GM21515 (cell line): ENCODE measurements around the gene NDFIP1.

ENCODE experiments used
- ATAC-seq: cut with Tn5 transposase; IDR thresholded peaks from one replicate; pipeline ENCODE4 v1.9.1; 2021; ENCODE audit not compliant: unreplicated experiment

NDFIP1 gene

DNA sequence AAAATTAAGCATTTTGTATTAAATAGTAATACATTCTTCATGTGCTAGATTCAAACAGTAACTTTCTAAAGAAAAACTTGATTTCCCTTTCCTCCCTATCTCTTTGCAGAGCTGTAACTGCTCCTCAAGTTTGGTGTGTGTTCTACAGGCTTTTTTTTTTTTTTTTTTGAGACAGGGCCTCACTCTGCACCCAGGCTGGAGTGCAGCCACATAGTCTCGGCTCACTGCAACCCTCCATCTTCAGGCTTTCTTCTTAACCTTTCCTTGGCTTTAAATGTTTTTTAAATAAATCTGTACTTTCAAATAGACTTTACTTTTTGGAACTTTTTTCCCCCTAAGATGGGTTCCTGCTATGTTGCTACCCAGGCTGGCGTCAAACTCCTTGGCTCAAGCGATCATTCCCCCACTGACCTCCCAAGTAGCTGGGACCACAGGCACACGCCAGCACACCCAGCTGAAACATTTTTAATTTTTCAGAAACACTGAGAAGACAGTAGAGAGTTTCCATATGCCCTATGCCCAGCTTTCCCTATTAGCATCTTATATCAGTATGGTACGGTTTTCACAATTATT lies 9.1 kb downstream of the NDFIP1 start:
- ATAC-seq, result no peak

DNA sequence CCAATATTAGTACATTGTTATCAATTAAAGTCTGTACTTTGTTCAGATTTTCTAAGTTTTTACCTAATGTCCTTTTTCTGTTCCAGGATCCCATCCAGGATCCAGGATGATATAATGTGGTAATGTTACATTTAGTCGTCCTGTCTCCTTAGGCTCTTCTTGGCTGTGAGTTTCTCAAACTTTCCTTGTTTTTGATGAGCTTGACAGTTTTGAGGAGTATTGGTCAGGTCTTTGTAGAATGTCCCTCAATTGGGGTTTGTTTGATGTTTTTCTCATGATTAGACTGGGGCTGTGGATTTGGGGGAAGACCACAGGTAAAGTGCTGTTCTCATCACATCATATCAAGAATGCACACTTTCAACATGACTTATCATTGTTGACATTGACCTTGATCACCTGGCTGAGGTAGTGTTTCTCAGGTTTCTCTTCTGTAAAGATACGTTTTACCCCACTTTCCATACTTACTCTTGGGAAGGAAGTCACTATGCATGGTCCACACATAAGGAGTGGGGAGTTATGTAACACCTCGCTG lies 9.6 kb downstream of the NDFIP1 start:
- no peak for ATAC-seq

DNA sequence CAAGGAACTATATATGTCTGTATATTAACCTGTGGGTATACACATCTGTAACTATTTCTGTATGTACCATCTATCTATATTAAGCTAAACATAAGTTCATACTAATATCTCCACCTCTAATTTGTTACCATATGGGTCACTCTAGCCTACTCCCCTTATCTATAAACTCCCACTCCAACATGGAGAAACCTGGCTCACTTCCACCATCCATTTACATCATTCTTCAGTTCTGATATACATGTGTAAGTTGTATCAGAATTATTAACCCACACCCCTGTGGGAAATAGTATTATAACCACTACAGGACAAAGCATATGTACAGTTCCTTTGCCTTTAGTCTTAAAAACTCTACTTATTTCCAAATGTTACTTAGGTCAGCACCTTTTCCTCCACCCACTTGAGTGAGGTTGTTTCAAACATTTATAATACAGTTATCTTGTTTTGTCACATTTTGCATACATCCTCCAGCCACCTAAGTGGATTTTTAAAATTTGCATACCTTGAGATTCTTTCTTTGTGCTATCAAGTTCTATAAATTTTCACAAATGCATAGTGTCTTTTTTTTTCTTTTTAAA lies 10.6 kb downstream of the NDFIP1 start:
- no peak for ATAC-seq

DNA sequence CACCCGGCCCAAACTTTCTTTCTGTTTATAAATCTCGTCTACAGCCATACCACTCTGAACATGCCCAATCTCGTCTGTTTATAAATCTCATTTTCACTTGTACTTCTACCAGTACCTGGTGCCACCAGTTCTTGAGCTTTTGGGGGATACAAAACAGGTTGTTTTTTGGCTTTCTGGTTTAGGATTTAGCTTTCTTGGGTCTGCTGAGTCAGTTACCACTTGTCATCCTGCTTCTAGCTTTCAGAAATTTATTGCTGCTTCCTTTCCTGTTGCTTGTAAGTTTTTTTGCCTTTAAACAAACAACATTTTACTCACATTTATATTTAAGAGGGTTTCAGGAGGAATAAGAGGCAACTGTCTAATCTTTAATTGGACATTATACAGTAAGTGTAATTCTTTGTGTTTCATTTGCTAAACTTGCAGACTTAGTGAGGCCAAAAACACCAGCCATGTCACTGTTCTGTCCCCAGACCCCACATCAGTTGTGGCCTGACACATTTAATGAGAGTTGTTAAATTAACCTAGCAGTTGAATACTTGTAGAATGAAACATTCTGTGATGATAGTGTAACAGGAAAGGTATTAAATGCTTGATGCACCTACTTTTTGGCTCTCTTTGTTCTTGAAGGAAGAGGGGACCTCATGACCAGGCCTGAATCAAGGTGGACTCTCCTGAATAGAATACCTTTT lies 11.8 kb downstream of the NDFIP1 start:
- no peak for ATAC-seq

DNA sequence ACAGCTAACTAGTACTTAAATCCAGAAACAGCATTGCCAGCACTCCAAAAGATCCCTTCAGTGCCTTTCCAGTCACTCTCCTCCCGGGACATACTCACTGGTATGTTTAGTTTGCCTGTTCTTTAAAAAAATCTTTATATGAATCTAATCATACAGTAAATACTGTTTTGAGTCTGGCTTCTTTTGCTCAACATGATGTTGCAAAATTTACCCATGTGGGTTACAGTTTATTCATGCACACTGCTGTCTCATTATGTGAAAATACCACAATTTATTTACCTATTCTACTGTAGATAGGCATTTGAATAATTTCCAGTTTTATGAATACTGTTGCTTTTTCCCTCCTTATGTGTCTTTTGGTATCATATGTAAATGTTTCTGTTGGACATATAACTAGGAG lies 13.5 kb downstream of the NDFIP1 start:
- ATAC-seq, result no peak

DNA sequence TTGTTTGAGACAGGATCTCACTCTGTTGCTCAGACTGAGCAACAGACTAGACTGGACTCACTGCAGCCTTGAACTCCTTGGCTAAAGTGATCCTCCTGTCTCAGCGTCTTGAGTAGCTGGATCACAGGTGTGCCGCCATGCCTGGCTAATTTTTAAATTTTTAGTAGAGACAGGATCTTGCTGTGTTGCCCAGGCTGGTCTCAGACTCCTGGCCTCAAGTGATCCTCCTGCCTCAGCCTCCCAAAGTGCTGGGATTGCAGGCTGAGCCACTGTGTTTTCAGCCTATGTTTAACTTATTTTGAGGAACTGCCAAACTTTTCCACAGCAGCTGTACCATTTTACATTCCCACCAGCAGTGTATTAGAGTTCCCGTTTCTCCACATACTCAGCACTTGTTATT lies 16.8 kb downstream of the NDFIP1 start:
- ATAC-seq, result no peak

DNA sequence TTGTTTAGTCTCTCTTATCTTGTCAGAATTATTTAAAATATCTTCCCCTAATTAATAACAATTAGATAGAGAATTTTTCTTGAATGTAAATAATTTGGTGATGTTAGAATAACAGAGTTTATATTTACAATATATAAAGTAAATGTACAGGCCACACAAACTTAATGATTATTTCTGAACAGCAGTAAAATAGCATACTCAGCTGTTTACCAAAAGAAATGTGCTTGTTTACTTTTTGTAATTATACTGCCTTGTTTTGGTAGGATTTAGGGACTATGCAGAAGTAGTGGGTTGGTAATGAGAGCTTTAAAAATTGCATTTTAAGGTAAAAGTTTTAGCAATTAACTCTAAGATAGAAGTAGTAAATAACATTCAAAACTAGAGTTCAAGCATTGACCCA lies 17.4 kb downstream of the NDFIP1 start:
- no peak for ATAC-seq

DNA sequence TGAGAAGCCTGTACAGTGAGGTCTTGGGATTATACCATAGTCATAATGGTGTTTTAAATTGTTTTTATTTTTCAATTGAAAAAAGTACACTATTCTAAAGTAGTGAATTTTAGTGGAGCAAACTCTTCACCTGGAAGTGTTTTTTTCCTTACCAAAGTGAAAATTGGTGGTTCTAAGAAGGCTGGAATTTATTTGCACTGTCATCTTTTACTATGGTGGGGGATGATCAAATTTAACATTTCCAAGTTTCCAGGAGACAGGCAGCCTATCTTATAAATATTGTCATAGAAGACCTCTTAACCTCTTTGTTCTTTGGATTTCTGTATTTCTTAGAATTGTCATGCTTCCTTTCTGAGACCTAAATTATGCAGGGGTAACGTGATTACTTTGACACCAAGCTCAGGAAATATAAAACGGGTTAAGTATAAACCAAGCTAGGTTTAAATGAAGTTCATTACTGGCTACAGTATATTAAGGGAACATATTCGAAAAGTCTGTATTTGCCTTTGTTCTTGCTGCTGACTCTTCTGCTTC lies 20.2 kb downstream of the NDFIP1 start:
- no peak for ATAC-seq

DNA sequence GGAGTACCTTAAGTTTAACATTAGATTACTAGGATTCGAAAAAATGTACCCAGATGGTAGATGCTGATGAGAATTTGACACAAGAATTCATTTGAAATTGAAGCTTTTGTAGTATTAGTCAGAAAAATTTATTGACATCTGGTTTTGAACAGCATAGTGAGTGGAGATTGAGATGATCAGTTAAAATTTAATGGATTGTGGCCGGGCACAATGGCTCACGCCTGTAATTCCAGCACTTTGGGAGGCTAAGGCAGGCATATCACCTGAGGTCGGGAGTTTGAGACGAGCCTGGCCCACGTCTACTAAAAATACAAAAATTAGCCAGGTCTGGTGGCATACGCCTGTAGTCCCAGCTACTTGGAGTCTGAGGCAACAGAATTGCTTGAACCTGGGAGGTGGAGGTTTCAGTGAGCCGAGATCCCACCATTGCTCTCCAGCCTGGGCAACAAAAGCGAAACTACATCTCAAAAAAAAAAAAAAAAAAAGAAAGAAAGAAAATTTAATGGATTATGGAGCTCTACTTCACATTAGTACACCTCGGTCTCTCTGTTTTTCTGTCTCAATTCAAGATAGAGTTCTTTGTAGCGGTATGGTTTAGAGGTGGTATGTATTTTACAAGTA lies 21.0 kb downstream of the NDFIP1 start:
- ATAC-seq, result no peak

DNA sequence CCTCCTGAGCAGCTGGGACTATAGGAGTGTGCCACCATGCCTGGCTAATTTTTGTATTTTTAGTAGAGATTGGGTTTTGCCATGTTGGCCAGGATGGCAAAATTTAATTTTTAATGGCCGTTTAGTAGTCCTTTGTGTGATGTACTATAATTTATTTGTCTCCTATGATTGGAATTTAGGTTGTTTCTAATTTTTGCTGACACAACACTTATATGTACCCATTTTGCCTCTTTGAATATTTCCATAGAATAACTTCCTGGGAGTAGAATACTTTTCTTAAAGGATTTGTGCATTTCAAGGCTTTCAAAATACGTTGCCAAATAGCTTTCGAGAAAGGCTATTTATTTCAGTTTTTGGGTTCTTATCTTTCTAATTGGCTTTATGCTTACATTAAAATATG lies 22.8 kb downstream of the NDFIP1 start:
- no peak for ATAC-seq

DNA sequence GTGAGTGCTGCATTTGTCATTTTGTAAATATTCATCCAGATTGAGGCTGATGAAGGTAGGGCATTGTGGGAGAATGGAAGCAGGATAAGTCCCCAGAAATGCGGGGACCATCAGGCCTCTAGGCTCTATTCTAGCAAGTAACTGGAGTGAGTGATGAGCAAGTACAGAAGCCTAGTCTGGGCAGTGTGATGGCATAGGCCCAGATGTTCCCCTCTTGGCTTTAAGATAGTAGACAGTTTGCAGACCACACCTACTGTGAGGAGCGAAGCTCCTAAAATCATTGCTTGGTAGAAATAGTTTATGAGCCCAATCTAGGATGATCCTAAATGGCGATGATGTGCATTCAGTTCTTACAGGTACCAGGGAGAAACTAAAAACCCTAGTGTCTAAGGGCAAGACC lies 24.3 kb downstream of the NDFIP1 start:
- ATAC-seq, result no peak

DNA sequence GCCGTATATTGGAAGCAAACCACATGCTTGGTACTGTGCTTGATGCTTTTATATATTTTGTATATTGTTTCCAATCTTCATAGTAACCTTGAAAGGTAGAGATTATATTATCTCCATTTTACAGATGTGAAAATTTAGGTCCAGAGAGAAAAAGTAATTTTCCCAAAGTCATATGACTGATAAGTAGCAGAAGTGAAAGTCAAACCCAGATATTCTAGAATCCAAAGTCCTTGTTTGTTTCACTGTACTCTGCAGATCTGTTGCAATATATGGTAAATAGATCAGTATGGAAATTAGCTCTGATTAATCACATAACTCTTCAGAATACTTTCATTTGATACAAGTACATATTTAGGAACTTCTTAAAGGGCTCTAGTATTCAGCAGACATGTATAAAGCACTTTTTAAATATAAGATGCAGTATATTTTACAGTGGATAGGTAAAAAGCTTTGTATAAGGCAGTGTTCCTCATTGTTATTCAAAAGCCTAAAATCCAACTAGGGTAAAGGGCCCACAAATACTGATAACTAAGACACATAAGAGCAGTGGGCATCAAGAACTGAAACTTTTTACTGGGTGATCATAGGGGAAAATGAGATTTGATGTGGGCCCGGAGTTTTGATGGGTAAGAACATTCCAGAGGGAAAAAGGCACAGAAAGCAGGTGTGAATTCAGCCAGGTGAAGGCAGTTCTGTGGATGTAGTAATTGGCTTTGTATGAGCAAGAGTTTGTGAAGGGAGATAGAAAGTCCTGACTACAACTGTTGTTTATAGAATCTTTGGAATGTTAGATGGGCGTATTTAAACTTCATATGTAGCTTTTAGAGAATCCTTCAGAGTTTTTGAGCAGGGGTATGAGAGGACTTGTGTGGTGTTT lies 25.0 kb downstream of the NDFIP1 start:
- no peak for ATAC-seq

DNA sequence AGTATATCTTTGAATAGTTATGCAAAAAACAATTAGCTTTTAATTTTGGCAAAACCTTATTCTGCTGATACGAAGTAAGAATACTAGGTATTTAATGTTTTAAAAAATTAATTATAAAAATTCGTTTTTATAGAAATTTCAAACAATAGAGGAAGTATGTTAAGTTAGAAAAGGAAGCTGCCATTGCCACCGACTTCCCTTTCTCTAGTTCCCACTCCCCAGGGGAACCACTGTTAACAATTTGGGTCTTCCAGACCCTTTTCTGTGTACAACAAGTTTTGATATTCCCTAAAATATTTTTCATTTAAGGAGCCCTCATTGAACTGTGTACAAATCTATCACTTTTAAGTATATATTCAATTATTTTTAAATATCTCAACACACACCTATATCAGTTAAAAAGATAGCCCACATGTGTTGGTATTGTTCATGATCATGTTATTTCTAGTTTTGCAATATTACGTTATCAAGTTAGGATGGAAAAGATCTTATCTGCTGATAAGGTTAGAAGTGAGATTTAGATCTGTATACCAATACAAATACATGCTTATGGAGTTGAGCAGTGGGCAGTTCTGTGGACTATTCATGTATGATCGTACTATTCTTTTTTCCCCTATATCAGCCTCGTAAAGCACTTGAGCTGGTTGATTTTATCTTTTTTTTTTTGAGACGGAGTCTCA lies 25.9 kb downstream of the NDFIP1 start:
- ATAC-seq, result no peak

DNA sequence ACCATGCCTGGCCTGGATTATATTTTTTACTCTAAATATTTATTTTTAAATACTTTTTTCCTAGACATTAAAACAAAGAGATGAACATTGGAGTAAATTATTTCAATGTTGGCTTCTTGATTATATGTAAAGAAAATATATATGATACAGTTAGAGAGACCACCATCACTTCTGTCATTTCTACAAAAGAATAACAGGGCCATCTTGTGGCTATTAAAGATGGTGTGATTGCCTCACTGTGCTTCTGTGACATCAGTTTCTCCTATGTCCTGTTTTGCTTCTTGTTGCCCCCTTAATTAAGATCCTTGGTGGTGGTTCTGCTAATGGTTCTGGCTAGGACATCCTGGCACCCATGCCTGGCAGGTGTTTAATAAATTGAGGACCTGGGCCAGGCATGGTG lies 32.9 kb downstream of the NDFIP1 start:
- ATAC-seq, result no peak

DNA sequence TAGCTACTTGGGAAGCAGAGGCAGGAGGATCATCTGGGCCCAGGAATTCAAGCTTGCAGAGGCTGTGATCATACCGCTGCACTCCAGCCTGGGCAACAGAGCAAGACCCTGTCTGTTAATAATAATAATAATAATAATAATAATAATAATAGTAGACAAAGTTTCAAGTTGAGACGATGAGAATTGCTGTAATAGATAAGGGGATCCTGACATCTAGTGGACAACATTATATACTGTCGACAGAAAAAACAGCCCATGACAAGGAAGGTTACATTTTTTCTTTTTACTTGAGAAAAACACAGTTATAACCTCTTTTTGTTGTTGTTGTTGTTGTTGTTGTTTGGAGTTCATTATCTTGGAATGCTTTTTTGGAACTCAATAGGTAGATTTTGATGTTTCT lies 35.3 kb downstream of the NDFIP1 start:
- no peak for ATAC-seq

DNA sequence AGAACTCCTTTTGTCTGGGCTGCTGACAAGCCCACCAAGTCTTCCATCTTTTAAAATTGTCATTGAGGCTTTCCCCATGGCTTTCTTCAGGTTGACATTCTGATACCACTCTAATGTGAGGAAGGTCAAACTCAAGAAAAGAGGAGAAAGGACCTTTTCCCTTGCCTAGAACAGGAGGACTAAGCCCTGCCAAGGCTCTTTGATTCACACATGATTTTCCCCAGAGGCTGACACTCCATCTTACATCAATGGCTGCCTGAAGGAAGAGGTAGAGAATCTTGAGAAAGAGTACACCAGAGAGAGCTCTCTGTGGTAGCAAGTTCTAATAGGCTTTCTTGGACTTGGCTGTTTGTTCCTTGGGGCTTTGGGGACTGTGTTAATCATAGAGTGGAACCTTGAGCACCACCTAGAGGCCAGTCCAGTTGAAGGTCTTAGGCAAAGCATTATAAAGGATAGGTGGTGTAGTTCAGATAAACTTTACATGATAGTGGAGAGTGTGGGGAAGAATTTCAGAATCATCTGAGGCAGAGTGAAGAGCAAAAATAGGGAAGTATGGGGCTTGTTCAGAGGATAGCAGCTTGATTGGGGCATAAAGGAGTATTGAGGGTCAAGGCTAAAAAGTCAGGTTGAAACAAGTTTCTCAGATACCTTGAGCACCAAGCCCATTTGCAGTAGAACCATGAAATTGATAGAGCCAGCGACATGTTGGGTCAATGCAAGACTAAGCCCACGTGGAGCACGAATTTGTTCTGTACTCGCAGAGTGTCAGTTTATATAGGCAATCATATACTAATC lies 36.7 kb downstream of the NDFIP1 start:
- peak; percentile 88 for ATAC-seq

DNA sequence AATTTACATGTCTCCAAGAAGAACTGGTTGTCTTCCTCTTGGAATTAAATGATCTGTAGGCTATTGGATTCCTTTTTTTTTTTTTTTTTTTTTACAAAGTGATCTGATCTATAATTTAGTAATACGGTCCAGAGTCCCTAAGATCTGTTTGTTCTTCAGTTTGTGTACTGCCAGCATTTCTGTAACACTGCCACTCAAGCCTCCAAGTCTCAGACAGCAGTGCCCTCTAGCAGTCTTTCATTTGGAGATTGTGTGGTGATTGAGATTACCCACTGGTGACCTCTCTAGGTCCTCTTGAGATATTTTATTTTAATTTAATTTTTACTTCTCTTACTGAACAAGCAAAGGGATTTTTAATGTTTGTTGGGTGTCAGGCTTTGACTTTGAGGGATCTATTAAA lies 40.8 kb downstream of the NDFIP1 start:
- no peak for ATAC-seq

DNA sequence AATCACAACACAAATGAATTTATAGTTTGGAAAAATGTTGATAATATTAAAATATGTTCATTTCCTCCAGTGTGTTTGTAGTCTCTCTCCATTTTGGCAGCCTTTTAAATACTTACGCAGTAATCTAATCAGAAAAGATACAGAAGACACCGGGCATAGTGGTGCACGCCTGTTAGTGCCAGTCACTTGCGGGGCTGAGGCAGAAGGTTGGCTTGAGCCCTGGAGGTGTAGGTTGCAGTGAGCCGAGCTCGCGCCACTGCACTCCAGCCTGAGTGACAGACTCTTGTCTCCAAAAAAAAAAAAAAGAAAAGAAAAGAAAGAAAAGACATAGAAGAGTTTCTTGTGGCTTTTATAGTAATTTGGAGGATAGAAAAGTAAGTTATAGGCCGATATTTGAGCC lies 41.9 kb downstream of the NDFIP1 start:
- ATAC-seq, result no peak
